ENCODE results near the gene CD163L1. TPM values are rescaled to one million over a fixed set of nuclear protein-coding genes. Genes with fewer than 3 reads are reported as not detected.

The CD163L1 gene
- total and polyA plus RNA-seq, 2 donors (not counting 1 experiment from before 2014, with no cell fraction given), result 0.33 to 0.78 TPM

DNA sequence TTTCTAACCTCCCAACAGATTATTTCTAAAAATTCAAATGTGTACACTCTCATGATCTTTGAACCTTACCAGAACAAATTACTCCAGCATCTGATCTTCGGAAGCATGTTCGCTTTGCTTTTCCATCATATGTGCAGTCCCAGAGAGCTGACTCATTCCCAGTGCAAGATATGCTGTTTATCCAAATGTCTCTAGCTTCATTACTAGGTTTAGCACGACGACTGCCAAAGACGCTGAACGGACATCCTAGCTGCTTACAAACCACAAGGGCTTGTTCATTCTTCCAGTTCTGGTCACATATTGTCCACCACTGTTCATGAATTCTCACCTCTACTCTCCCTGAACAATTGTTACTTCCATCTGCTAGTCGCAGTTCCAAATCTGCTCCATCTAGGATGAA lies 40.5 kb downstream of the CD163L1 start:
- Histone ChIP-seq H3K4me1 (ENCODE audit: control insufficient read depth, extremely low read depth, insufficient read depth, low read length) (no peaks in the 10 kb centered on the region), H3K9me3 (ENCODE audit: control insufficient read depth, insufficient read depth, low read depth, low read length) (no peaks in the 10 kb centered on the region), H3K27me3 (ENCODE audit: control insufficient read depth, insufficient read depth, low read length) (no peaks in the 10 kb centered on the region), H3K4me3 (replicated peaks in 1 of 4; ENCODE audit: control extremely low read depth in 1 of 4, insufficient read depth in 1 of 4, low read depth in 3 of 4, low read length in 4 of 4) (no peak overlapping the region), H3K27ac (ENCODE audit: insufficient read depth, low read length) (no peak overlapping the region), H3K79me2 (ENCODE audit: control insufficient read depth, insufficient read depth, low read length) (no peaks in the 10 kb centered on the region), H2AFZ (ENCODE audit: low read length) (no peak overlapping the region), H4K20me1 (ENCODE audit: control insufficient read depth, extremely low read depth, insufficient read depth, low read length) (no peaks in the 10 kb centered on the region), H3K36me3 (ENCODE audit: control insufficient read depth, insufficient read depth, low read length) (no peaks in the 10 kb centered on the region), H3K9ac (ENCODE audit: insufficient read depth, low read length) (no peak overlapping the region), H3K4me2 (ENCODE audit: extremely low read depth, insufficient read depth, low read length) (no peak overlapping the region)
- no peak for DNase-seq (ENCODE audit: low read depth in 2 of 2)
- TF ChIP-seq EZH2 (IDR thresholded peaks at IDR 0.05; ENCODE audit: low read length, missing control alignments), result no peak
- TF ChIP-seq CTCF (conservative IDR thresholded peaks at IDR 0.05 in 1 of 2, IDR thresholded peaks at IDR 0.05 in 1 of 2; ENCODE audit: low read depth in 1 of 2, low read length in 2 of 2), result no peak

GRCh38 chr12:7399089-7399488 lies 44.9 kb downstream of the CD163L1 start:
- Histone ChIP-seq H3K4me1 (ENCODE audit: control insufficient read depth, extremely low read depth, insufficient read depth, low read length) (no peaks in the 10 kb centered on the region), H3K27me3 (ENCODE audit: control insufficient read depth, insufficient read depth, low read length) (no peaks in the 10 kb centered on the region), H3K4me3 (replicated peaks in 1 of 4; ENCODE audit: control extremely low read depth in 1 of 4, insufficient read depth in 1 of 4, low read depth in 3 of 4, low read length in 4 of 4) (no peak overlapping the region), H3K9me3 (ENCODE audit: control insufficient read depth, insufficient read depth, low read depth, low read length) (no peaks in the 10 kb centered on the region), H3K4me2 (ENCODE audit: extremely low read depth, insufficient read depth, low read length) (no peak overlapping the region), H3K79me2 (ENCODE audit: control insufficient read depth, insufficient read depth, low read length) (no peaks in the 10 kb centered on the region), H3K9ac (ENCODE audit: insufficient read depth, low read length) (no peak overlapping the region), H2AFZ (ENCODE audit: low read length) (no peak overlapping the region), H3K36me3 (ENCODE audit: control insufficient read depth, insufficient read depth, low read length) (no peaks in the 10 kb centered on the region), H4K20me1 (ENCODE audit: control insufficient read depth, extremely low read depth, insufficient read depth, low read length) (no peaks in the 10 kb centered on the region), H3K27ac (ENCODE audit: insufficient read depth, low read length) (no peak overlapping the region)
- TF ChIP-seq EZH2 (IDR thresholded peaks at IDR 0.05; ENCODE audit: low read length, missing control alignments) (no peak), CTCF (conservative IDR thresholded peaks at IDR 0.05 in 1 of 2, IDR thresholded peaks at IDR 0.05 in 1 of 2; ENCODE audit: low read depth in 1 of 2, low read length in 2 of 2) (no peak)
- DNase-seq (ENCODE audit: low read depth in 2 of 2), result no peak

GRCh38 chr12:7396418-7396817 lies 47.5 kb downstream of the CD163L1 start:
- no peaks in the 10 kb centered on the region for H4K20me1 ChIP-seq (ENCODE audit: control insufficient read depth, extremely low read depth, insufficient read depth, low read length)
- no peak overlapping the region for H2AFZ ChIP-seq (ENCODE audit: low read length)
- no peaks in the 10 kb centered on the region for H3K27me3 ChIP-seq (ENCODE audit: control insufficient read depth, insufficient read depth, low read length)
- no peak overlapping the region for H3K4me3 ChIP-seq (replicated peaks in 1 of 4; ENCODE audit: control extremely low read depth in 1 of 4, insufficient read depth in 1 of 4, low read depth in 3 of 4, low read length in 4 of 4)
- H3K79me2 ChIP-seq (ENCODE audit: control insufficient read depth, insufficient read depth, low read length), result no peaks in the 10 kb centered on the region
- H3K9me3 ChIP-seq (ENCODE audit: control insufficient read depth, insufficient read depth, low read depth, low read length), result no peaks in the 10 kb centered on the region
- H3K27ac ChIP-seq (ENCODE audit: insufficient read depth, low read length), result no peak overlapping the region
- no peaks in the 10 kb centered on the region for H3K36me3 ChIP-seq (ENCODE audit: control insufficient read depth, insufficient read depth, low read length)
- no peak for DNase-seq (ENCODE audit: low read depth in 2 of 2)
- TF ChIP-seq EZH2 (IDR thresholded peaks at IDR 0.05; ENCODE audit: low read length, missing control alignments) (no peak), CTCF (conservative IDR thresholded peaks at IDR 0.05 in 1 of 2, IDR thresholded peaks at IDR 0.05 in 1 of 2; ENCODE audit: low read depth in 1 of 2, low read length in 2 of 2) (no peak)
- H3K9ac ChIP-seq (ENCODE audit: insufficient read depth, low read length), result no peak overlapping the region
- H3K4me2 ChIP-seq (ENCODE audit: extremely low read depth, insufficient read depth, low read length), result no peak overlapping the region
- H3K4me1 ChIP-seq (ENCODE audit: control insufficient read depth, extremely low read depth, insufficient read depth, low read length), result no peaks in the 10 kb centered on the region

Data from fibroblast of lung (primary cell).